Middle frontal gyrus (tissue), 1 donor: Measurements from ENCODE around the gene NBPF8.
"Not testable (repeated sequence)": the region's sequence is repeated elsewhere in the genome, so short reads cannot be mapped to it uniquely, and the experiment has no call there.

ENCODE experiments used
- DNase-seq: peaks from one replicate; pipeline ENCODE4 v3.0.0-alpha.2; 2015; ENCODE audit warnings: low spot score; ENCODE audit errors: extremely low spot score

NBPF8 gene, protein sequence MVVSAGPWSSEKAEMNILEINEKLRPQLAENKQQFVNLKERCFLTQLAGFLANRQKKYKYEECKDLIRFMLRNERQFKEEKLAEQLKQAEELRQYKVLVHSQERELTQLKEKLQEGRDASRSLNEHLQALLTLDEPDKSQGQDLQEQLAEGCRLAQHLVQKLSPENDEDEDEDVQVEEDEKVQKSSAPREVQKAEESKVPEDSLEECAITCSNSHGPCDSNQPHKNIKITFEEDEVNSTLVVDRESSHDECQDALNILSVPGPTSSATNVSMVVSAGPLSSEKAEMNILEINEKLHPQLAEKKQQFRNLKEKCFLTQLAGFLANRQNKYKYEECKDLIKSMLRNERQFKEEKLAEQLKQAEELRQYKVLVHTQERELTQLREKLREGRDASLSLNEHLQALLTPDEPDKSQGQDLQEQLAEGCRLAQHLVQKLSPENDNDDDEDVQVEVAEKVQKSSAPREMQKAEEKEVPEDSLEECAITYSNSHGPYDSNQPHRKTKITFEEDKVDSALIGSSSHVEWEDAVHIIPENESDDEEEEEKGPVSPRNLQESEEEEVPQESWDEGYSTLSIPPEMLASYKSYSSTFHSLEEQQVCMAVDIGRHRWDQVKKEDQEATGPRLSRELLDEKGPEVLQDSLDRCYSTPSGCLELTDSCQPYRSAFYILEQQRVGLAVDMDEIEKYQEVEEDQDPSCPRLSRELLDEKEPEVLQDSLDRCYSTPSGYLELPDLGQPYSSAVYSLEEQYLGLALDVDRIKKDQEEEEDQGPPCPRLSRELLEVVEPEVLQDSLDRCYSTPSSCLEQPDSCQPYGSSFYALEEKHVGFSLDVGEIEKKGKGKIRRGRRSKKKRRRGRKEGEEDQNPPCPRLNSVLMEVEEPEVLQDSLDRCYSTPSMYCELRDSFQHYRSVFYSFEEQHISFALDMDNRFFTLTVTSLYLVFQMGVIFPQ

DNA sequence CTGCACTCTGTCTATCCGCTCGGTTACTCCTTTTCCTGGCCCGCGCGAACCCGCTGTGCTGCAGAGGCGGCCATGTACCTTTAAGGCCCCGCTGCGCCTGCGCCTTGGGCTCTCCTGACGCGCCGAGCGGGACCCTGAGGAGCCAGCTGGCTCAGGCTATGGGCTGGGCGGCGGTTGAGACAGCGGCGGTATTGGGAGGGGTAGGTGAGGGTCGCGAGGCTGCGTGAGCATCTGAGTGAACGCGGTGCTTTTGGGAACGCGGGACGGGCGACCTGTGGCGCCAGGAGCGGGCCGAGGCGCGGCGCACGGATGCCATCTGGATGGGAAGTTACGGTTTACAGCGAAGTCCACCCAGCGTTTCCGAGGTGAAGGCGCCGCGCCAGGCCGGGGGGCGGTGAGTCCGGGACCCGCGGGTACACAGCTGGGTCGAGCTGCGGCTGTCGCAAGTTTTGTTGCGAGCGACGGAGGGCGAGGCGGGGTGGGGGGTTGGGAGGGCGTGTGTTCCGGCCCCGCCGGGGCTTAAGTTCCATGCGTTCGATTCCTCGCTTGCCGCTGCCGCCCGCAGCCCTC lies at the start of gene NBPF8:
Gene NBPF8 (plus strand): TSS at position 125 of the 570 bp plus-strand sequence. CDS start 21,488 bp downstream, outside the sequence.
- DNase-seq = not testable (repeated sequence)

DNA sequence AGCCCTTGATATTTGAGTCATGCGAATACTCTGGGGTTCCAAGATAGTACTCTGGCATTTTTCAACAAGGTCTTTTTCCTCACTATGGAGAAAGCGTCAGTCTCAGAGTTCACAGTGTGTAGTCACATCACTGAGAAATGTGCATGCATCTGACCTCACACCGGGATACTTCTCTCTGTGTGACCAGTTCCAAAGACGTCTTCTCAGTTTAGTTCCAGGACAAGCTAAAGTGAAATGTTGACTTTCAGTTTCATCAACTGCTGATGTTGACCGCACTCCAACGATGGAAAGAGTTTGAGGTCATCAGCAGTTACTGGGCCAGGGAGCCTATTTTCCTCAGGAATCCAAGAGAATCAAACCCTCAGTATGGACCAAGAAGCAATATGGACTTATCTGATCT lies 47.1 kb upstream of the NBPF8 start:
- DNase-seq = not testable (repeated sequence)

DNA sequence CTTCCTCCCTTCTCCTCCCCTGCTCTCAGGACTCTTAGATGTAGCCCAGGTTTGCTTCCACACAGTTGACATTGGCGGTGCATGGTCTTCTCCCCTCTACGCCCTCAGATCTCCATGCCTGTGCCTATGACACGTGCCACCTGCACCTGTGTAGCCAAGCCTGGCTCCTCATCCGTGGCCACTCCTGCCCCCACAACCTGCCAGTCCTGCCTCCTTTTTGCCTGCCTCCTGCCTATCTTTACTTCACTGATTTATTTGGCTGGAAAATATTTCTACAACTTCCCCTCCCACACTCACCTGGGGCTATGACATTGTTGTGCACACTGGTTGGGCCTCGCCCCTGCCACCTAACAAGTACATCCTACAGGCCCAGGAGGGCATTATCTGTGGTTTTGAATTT lies 28.2 kb upstream of the NBPF8 start:
- DNase-seq = not testable (repeated sequence)

DNA sequence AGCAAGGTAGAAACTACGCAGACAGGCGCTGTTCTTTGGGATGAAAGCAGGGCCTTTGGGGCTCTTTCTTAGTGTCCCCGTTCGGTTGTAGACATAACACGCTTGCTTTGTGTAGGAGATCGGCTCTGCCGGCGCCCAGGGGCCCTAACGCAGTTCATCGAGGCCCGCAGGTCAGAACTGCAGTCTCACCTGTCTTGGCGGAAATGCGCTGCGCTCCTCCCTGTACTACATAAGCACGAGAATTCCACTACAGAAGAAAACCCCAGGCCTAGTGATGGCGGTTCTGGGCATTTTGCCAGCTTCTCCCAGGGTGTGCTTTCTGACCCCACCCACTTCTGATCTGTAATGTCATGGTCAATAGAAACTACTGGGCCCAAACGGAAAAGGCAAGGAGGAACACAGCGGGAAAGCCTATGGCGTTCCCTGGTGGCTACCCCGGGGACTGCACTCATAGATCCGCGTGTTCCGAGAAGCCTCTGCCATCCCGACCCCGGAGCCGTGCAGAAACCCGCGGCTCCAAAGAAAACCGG lies 26.2 kb upstream of the NBPF8 start:
- DNase-seq = not testable (repeated sequence)

DNA sequence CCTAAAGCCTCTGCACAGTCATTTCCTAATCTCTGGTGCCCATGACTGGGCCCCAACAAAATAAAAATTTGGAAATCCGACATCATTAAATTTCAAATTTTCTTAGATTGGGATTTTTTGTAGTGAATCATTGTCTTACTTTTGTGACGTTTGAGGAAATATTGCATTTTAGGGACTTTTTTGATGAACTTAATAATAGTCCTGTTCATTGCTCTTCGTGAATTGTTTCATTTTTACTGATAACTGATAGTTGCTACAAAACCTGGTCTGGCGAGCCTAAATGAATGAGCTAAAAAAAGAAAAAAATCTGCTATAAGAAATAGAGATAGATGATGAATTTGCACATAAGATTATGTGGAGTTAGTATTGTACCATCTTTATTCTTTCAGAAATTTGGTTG lies 23.5 kb upstream of the NBPF8 start:
- DNase-seq = not testable (repeated sequence)

DNA sequence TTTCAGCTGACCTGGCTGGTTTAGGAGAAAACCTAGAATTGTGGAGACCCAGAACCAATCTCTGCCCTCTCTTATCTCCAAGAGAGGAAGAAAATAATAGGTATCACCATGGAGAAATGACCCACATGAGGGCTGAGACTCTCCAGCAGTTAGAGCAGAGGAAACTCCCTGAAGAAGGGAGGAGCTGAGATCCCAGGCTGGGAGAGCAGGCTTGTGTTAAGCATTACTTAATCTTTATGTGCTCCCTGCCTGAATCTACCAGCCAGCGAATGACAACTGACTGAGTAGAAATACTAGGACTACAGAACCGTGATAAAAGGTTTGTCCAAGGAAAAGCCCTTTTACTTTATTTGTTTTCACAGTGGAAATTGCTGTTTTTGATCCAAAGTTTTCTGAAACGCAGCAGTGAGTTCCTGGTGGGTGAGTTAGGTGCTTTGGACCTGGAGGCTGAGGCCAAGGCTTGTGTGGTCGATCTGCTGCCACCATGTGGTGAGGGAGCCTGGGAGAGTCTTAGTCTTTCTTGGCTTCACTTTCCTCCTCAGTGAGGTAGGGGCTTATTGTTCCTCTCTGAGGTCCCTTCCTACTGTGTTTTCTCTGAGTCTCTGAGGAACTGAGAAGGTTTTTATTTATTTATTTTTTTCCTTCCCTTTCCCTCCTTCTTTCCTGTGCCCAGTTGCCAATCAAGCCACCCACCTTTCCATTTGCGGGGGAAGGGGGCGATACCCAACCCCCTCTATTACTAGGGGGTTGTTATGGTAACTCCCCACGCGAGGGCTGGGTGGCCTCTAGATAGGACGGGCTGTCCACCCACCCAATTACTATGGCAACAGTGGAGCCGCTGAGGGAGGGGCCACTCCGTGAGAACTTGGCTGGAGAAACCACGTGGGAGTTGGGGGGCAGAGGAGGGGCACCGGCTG lies 21.3 kb upstream of the NBPF8 start:
- not testable (repeated sequence) for DNase-seq

DNA sequence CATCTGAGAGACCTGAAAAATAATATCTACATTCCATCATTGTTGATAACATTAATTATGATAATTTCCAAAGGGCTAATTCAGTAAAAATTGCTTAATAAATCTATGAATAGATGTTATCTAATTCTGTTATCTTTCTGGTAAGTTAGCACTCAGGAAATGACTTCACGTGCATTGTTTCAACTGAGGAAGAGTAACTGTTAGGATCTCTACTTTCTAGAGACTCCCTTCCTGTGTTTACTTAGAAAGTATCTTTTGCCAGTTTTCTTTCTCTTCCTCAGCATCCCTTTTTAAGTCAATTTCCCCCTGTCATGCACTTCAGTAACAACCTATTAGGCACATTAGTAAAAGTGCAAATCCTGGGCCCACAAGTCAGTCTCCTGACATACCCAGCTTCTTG lies 9.5 kb upstream of the NBPF8 start:
- not testable (repeated sequence) for DNase-seq

GRCh38 chr1:120414451-120414850 lies 384 bp upstream of the NBPF8 start:
- DNase-seq = not testable (repeated sequence)

- DNase-seq = not testable (repeated sequence)
Observed at GRCh38 chr1:120415492-120415961, 692 bp downstream of the NBPF8 start.

- DNase-seq = not testable (repeated sequence)
Observed at GRCh38 chr1:120425063-120425462, 10.2 kb downstream of the NBPF8 start.

GRCh38 chr1:120431626-120432025 lies 16.8 kb downstream of the NBPF8 start:
- not testable (repeated sequence) for DNase-seq

DNA sequence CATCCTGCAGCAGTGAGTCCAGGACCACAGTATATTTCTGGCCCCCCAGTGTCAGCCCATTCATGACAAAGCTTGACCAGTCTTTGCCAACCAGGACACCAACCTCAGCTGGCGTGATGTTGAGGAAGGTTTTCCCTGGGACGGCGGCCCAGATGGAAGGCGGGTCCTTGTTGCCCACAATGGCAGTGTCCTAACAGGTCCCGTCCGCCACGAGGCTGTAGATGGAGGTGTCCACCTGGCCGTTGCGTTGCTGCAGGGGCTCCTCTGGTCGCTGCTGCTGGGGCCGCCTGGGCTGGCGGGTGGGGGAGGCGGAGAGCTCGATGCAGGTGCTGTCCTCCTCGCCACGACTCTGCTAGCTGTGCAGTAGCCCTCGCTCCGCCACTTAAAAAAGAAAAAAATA lies 19.0 kb downstream of the NBPF8 start:
- not testable (repeated sequence) for DNase-seq

- DNase-seq = not testable (repeated sequence)
Observed at GRCh38 chr1:120449124-120449523, 34.3 kb downstream of the NBPF8 start.
